Measurements from ENCODE around the gene FCN1.

The FCN1 gene

DNA sequence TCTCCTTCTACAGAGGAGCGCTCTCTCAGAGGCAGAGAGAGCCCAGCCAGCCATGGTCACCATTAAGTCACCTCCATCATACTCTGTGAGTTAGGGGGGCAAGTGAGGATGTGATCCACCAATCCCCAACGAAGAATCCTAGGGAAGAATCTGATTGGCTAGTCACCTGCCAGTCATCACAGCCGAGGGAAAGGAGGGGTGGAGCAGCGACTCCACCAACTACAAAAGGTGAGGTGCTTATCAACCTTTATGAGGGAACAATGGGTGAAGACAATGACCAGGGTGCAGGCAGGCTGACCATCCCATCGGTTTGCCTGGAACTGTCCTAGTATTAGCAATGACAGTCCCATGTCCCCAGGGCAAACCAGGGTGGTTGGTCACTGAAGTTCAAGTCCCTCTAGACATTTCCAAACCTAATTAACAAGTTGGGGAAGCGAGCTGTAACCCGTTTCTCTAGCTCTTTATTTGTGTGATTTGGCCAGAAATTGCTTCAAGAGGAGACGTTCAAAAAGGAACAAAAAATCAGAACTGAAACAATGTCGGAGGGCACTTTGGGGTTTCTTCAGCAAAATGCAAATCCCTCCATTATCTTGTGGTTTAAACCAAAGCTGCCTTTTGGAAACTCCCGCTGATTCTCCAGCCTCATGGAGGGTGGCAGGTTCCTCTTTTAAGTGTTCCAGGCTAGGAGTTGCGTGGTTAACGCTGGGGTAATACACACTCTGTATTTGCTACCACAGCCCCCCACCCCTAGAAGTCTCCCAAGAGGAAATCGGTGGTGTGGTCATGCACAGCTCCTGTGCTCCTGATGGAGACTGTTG is 18.8 kb upstream of the FCN1 start:
- no peak for DNase-seq

DNA sequence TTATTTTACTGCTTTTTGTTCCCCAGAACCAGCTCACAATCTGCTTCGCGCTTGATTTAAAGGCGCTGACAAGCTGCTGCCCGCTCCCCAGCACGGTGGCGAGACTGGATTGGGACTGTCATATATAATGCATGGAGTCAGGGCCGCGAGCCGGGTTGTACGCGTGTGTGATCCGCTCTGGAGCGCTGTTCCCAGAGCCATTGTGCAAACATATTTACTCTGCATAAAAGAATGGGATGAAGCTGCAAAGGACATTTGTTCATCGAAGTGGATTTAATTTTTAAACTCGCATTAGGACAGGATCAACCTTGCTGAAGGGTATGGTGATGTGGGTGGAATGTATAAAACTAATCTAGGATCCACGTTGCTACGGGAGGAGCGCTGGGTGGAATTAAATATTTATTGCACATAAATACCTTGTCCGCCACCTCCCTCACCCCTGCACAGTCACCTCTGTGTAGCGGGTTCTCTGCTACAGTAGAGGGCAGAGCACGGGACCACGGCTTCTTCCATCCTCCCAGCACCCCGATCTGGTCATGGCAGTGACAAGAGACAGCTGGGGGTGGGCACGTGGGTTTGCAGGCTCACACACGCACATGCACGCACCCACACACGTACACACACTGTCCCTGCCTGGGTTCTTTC is 18.1 kb upstream of the FCN1 start:
- no peak for DNase-seq

DNA sequence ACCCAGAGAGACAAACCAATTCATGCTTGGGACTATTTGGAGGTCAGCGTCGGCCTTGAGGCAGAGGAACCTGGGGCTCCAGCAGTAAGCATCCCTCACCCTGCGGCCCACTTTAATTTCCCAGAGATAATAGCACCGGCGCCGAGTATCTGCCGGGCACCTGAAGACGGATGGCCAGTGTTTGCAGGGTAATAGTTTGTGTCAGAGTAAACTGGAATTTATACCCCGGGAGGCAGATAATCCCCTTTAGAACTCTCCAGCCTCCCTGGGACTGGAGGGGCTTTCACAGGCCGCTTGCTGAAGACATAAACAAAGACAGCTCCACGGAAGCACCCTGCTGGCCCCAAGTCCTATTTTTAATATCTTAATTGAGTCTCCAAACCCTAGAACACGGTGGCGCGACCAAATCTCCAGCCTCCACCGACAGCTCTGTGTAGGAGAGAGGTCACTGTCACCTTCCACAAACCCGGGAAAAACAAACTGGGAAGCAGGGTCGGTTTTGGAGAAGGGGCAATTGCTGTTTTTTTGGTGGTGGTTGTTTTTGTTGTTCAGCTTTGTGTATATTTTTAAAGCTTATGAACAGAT is 17.4 kb upstream of the FCN1 start:
- no peak for DNase-seq

DNA sequence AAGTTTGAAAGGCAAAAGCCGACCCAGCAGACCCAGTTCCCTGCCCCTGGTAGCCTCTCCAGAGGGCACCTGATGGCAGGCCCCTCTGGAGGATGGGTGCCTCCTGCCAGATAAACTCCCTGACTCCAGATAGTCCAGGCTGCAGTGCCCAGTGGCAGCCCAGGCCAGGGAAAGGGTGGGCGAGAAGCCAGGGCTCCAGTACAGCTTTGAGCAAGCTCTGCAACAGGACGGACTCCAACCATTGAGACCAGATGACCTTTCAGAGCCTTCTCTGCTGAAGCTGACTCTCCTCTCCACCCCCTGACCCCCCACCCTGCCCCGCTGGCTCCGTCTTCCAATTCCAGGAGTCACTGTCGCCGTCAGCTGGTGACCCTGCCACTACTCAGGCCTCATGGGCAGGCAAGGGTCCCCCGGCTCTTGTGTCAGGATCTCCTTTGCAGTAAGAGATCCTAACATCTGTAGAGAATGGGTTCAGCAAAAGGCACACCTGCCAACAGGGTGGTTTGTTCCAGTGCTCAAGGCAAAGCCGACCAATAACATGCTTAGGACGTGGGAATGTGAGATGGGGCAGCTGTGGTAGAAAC is 15.5 kb upstream of the FCN1 start:
- no peak for DNase-seq

DNA sequence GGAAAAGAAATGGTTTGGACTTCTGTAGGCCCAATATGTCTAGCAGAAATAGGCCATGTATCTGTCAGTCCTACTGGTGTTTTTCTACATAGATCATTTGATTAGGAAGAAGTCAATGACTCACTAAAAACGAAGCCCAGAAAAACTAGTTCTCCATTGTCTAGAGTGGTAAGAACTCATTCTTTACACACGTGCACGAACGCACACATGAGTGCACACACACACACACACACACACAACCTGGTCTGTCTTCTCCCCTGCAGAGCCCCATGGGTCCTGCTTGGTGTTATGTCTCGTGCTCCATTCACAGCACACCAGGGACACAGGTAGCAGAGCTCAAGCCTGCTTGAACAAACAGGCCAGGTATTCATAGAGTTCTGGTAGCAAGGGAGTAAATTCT is 14.9 kb upstream of the FCN1 start:
- DNase-seq = no peak

DNA sequence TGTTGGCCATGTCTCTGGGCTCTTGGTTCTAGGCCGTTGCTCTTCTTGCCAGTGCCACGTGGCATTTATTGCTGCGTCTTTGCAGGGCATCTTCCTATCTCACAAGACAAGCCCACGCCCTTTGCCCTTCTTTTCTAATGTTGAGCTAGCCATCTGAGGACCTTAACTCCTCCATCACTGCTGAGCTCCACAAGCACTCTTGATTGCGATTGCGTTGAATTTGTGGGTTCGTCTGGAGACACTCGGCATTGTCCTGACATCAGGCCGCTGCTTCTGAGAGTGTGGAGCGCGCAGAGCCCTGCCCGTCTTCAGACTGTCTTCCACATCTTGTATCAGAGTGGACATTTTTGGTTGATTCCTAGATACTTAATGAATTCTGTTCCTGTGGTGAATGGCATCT is 14.5 kb upstream of the FCN1 start:
- no peak for DNase-seq

DNA sequence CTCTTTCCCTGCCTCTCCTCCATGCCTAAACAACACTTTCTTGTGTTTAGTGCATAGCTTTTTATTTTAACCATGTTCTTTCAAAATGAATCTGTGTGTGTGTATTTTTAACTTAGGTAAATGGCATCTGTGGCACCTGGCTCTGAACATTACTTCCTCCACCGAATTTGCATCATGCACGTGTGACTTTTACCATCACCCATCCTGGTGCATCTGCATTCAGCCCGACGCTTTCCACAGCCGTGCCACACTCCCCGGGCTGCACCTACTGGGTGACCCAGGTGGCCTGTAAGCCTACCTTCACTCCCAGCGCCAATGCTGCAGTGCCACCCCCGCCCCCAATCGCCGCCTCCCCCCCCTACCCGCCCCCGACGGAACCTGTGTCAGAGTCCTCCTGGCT is 12.7 kb upstream of the FCN1 start:
- DNase-seq = no peak

DNA sequence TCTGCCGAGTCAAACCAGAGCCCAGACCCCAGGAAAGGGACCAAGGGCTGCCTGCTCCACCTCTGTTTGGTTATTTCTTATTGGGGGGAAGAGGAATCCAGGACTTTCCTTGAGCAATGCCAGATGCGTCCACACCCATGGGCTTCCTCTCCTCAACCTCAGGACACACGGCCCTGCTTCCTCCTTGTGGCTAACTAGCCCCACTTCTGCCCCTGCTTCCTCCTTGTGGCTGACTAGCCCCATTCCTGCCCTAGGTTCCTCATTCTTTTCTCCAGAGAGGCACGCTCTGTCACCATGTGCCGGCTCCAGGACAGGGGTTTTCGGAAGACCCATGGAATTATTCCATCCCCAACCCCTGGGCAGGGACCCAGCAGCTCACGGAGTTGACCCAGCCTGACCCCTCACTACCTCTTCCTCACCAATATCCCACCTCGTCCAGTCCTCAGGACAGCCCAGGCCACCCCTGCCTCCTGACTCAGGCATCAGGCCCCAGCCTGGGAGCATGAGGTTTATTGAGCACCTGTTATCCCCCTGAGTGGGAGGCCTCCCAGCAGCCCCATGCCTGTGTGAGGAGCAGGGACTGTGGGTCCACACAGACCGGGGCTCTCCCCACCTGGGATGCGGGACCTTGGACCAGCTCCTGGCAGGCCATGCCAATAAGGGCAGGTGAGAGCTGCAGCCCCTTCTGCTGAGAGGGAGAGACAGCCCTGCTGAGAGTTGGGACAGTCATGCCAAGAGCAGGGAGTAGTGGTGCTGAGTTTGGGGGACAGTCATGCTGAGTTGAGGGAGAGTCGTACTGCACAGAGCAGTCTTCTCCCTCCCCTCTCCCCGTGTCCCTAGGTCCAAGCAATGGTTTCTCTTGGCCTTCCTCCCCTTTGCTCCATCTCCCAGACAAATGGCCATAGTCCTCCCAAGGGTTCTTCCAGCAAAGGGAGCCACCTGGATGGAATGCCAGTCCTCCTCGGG is 11.8 kb upstream of the FCN1 start:
- DNase-seq = no peak

DNA sequence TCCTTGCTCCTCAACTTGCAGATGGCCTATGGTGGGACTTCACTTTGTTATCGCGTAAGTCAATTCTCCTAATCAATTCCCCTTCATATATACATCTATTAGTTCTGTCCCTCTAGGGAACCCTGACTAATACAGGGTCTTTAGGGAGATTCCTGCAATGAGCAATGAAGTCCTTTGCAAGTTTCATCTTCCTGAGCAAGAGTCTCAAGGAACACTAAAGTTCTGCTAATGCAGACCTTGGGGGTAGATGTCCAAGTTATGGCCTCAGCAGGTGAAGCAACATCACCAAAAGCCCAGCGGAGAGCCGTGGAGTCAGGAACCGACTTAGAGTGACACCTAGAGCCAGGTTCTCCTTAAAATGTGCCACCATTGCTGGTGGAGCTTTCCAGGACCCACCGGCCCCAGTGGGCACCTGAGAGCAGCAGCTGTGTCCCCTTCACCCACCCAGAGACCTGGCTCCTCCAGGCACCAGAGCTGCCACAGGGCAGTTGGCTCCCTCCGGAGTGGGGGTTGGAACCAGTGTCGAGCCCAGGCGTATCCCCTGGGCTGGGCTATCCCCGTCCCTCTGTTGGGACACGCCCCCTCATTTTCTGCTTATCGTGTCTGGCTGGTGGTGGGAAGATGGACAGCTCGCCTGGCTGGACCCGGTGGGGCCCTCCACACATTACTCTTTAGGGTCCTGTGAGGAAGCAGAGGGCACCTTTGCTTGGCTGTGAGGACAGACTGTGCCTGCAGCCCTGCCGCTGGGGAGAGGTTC is 10.9 kb upstream of the FCN1 start:
- DNase-seq = no peak

DNA sequence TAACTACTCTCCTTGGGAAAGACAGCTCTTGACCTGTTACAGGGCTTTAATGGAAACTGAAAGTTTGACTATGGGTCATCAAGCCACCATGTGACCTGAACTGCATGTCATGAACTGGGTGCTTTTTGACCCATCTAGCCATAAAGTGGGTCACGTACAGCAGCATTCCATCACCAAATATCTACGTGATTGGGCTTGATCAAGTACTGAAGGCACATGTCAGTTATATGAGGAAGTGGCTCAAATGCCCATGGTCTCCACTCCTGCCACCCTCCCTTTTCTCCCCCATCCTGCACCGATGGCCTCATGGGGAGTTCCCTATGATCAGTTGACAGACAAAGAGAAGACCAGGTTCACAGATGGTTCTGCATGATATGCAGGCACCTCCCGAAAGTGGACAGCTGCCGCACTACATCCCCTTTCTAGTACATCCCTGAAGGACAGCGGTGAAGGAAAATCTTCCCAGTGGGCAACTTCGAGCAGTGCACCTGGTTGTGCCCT is 7.3 kb upstream of the FCN1 start:
- DNase-seq = no peak

DNA sequence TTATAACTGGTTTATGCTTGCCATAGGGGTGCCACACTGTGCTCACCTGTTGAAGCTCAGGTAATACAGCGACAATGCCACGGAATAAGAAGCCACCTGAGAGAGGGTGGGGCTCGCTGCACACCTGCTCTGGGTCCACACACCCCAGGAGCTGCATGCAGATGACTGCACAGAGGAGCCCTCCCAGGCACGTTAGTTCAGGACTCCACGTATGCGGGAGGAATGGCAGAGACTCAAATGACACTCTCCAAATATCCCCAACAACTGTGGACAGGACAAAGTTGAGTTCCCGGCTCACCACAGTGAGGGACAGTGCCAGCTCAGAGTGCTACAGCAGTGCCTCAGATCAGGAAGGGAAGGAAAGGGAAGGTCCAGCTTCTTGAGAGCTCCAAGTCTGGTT is 5.8 kb upstream of the FCN1 start:
- no peak for DNase-seq

DNA sequence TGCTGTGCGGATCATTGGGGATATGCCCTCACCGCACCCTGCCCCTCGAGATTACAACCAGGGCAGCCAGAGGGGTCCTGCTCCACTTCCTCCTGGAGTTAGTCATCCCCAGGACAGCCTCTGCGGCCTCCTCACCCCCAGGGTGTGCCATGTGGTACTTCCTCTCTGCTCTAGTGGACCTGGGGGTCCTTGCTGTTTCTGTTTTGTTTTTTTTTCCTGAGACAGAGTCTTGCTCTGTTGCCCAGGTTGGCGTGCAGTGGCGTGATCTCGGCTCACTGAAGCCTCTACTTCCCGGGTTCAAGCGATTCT is 5.2 kb upstream of the FCN1 start:
- DNase-seq = no peak

DNA sequence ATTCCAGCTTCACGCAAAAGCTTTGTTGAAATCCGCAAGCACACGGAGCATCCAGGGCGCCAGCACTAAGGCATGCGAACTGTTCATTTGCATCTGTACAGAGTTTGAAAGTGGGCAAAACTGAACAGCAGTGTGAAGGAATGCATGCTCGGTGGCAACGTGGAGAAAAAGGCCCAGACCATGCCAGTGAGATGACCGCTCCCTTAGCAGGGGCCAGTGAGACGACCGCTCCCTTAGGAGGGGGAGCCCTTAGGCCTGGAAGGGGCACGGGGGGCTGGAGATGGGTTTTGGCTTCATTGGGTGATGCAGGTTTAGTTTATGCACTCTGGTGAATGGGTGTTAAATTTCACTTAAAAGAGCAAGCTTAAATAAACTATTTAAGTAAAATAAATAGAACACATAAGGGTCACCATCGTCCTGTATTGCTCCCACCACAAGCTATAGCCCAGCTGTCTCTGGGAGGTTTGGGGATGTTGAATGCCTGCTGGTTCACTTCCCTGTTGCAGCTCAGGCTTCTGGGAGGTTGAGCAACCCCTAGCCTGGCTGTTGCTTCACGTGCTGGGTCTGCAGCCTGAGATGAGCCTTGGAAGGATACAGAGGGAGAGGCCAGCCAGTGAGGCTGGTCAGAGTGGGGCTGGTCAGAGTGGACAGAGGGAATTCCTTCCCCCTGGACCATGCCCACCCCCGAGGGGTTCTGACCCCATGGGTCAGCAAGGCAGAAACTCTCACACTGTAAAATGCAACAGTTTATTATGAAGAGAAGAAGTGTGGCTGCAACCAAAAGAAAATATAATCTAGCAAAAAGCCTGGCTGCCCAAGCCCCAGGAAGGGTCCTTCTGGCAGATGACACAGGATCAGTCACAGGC is 4.6 kb upstream of the FCN1 start:
- DNase-seq = no peak

DNA sequence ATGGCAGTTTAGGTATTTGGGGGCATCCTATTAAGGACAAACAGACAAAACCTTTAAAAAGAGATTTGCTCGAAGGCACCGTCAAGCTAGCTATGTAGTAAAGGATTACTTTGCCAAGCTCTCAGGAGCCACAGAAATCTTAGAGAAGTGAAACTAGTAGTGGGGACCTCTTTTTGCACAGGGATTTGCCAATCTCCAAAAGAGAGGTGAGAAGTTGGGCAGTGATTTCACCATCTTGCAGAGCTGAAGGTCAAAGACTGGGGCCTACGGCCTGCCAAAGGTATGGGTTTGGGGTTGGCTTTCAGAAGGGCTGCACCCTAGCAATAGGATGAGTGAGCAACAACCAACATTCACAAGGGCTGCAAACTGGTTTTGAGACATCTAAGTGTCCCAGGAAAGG is 1.6 kb upstream of the FCN1 start:
- no peak for DNase-seq

DNA sequence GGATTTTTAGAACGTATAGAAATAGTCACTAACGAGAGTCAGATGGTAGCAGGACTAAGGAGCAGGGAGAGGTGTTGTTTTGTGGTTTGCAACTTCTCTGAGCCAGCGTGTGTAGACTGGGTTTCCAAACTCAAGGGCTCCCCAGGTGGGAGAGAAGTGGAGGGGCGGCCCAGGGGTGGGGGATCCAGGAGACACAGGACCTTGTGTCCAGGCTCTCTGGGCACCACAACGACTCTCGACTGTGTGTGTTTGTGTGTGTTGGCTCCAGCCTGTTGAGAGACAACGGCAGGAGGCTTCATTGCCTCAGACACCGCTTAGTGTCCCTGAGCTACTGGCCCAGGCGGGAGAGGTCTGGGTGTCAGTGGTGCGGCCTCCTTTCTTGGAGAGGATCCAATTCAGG is 934 bp upstream of the FCN1 start:
- no peak for DNase-seq

DNA sequence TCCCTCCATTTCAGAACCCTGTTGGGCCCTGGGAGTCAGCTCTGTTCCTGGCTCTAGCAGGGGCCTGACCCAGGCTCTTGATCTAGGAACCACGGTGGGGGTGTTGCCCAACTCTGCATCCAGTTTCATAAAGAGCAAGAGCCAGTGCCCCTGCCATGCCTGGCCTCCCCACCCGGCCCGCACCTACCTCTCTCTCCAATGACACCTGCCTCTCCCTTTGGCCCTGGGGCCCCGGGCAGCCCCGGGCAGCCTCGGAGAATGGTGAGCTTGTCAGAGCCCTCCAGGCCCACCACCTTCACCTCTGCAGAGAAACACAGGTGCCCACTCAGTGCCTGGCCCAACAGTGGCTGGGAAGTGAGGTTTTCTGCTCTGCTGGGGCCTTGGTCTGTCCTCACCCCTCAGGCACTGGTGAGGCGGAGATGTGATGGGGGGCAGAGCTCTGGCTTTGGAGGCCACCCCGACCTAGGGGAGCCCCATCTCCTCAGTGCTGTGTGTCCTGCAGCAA is 1.5 kb downstream of the FCN1 start:
- DNase-seq = no peak

DNA sequence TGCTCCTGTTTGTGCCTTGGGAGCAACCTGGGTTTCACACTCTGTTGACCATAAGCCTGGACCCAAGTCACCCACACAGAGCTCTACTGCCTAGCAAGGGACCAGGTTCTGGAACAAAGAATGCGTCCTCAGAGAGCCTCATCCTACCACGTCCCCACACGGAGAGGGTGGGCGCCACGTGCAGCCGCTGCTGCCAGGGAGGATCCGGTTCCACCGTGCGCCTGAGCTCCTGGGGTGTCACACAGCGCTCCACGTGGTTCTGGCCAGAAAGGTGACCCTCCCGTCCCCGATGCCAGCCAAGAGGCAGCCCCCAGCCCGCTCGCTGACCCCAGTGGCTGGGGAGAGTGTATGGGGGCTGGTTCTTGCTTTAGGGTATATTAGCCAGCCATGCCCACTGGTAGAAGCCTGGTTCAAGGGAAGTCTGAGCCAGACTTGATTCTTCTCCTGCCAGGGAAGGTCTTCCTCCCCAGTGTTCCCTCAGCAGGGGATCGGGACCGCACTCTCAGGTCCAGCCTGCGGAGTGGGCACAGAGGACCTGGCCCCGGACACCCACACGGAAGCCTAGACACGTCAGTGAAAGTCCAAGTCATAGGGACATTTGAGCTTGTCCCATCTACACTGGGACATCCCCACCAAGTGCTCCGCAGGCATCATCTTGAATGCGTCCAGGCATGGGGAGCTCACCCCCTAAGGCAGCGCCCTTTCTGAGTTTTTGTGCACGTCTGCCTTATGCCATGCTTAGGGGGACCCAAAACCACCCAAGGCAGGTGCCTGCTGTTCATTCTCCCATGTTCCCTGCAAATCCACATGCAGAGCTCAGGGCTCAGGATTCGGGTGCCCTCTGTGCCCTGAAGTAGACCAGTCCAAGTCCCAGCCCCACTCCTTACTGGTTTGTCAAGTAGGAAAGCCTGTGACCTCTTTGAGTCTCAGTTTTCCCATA is 2.4 kb downstream of the FCN1 start:
- no peak for DNase-seq

DNA sequence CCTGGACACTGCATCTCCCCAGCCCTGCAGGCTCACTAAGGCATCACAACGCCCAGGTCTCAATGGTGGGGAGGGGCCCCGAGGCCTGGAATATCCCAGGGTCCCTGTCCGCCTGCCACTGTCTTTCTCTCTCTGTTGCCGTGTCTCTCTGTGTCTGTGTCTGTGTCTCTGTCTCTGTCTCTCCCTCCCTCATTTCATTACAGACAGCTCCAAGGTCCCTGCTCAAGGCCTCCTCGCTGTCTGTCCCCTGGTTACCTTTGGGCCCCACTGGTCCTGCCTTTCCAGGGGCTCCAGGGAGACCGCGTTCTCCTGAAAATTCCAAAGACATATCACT is 3.2 kb downstream of the FCN1 start:
- DNase-seq = no peak

DNA sequence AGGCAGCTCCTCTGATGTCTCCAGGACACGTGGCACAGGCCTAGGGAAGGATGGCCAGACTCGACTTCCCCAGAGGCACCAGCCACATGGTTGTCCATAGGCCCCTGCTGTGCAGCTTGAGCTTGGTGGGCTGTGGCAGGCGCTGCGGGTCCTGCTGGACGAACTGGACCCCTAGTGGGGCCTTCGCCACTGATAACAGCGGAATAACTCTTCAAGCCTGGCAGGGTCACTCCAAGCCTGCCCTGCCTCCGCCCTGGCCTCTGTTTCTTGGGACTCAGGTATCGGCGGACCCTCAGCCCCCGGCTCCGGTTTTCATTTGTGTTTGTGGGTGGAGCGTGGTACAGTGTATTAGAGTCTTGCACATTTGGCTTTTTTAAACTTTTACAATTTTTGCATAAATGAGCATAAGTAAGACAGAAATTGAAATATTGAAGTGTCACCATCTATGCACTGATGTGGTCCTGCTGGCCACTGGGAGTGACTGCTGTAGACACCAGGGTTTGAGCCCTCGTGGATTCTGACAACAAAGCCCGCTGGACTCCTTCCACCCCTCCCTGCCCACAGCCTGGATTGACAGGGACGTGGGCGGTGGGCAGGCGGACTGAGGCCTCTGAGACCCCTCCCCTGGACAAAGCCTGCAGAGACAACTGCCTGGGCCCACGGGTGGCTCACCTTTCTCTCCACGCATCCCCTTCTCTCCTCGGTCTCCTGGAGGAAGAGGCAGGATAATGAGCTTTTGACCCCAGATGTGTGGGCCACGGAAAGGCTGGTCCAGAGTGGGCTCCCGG is 3.8 kb downstream of the FCN1 start:
- DNase-seq = no peak

Data from NCI-H1694 (cell line).